K562 (cell line): Measurements from ENCODE around the gene AIG1. TPM values are rescaled to one million over a fixed set of nuclear protein-coding genes. Genes with fewer than 3 reads are reported as not detected.

Experiments
- FOXJ2 ChIP-seq: fragments of 200-800 bp; sonication (Bioruptor generic); IDR thresholded peaks from 2 replicates; pipeline ENCODE4 v1.6.1; 2016; ENCODE audit warnings: missing genetic modification characterization, missing compliant biosample characterization
- KLF6 ChIP-seq: fragments of 250-450 bp; sonication (Bioruptor Pico); IDR thresholded peaks from 2 replicates; pipeline ENCODE4 v1.4.0; 2020; ENCODE audit warnings: mild to moderate bottlenecking, moderate library complexity, borderline replicate concordance
- MGA ChIP-seq: fragments of 450-650 bp; IDR thresholded peaks from 2 replicates; pipeline ENCODE4 v1.6.1; 2016; ENCODE audit warnings: mild to moderate bottlenecking, moderate library complexity
- polyA plus RNA-seq, 8 experiments: library from polyadenylated mRNA; depleted of rRNA in 4 of 8; stranded (reverse) in 5 of 8; unstranded in 3 of 8; fragments of >200 nt; fragmentation: Nextera tagmentation in 2 of 8; fragmentation: Illumina TruSeq in 1 of 8; extraction: Ambion mirVana in 2 of 8; extraction: Trizol in 1 of 8; gene quantifications; 2 replicates each; pipeline versions ENCODE4 v1.2.1 to v1.2.3, GENCODE V29; 2011 to 2014; ENCODE audit warnings: inconsistent platforms in 1 of 8, missing spikeins in 1 of 8
- total RNA-seq, 7 experiments: library from RNA; depleted of rRNA in 6 of 7; stranded (reverse); fragments of >200 nt in 6 of 7; fragmentation: Illumina TruSeq in 2 of 7; extraction: Trizol in 2 of 7; gene quantifications; 2 replicates each; pipeline versions ENCODE4 v1.2.1 to v1.2.3, GENCODE V29; 2011 to 2021; ENCODE audit warnings: low replicate concordance in 1 of 7

AIG1 gene
- total and polyA plus RNA-seq, 9 of the 15 experiments (the other 6 are each of a cell fraction or from before 2014, with no cell fraction given) = 74.8 to 333 (median 127) TPM

DNA sequence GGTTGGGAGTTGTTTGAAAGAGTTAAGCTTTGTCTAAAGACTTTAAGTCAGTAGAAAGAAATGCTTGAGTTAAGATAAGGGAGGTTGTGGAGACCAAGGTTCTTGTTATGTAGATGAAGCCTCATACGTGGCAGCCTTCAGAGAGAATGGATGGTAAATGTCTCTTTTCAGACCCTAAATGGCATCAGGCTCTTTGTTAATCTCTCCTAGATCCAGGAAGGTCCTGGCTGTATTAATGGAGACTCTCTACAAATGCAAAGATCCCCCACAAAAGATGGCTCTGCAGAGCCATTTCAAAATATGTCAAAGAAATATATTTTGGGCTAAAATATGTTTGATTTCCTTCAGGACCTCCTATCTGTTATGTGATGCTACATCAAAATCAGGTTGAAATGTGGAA lies 228.2 kb downstream of the AIG1 start (continued):
- TF ChIP-seq MGA = no peak
- TF ChIP-seq KLF6 (CRISPR knock-in tag) = no peak
- TF ChIP-seq FOXJ2 (tag) = no peak
- TF ChIP-seq, all 486 proteins: peak for 0
